NCI-H2171 treated with DMSO at 0.1 percent for 48 hours (cell line): ENCODE measurements around the gene DLGAP4.

Experiments used
- DNase-seq: peaks from one replicate; lab custom pipeline; 2025; lab: John Stamatoyannopoulos, UW

Gene DLGAP4

DNA sequence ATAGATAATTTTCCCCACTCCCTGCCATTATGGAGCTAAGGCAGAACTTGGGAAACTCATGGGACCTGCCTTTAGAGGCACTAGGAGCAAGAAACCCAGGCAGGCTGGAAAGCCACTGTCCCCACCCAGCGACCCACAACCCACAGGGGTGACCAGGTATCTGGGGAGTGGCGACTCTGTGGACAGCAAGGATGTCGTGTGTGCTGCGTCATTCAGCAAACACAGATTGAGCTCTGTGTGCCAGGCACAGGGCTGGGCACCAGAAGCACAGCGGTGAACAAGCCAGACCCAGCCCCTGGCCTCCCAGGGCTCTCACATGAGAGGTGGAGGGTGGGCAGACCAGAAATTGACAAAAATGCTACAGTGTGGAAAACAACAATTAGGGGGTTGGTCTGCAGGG, 27.7 kb downstream of the DLGAP4 start:
- DNase-seq: no peak

DNA sequence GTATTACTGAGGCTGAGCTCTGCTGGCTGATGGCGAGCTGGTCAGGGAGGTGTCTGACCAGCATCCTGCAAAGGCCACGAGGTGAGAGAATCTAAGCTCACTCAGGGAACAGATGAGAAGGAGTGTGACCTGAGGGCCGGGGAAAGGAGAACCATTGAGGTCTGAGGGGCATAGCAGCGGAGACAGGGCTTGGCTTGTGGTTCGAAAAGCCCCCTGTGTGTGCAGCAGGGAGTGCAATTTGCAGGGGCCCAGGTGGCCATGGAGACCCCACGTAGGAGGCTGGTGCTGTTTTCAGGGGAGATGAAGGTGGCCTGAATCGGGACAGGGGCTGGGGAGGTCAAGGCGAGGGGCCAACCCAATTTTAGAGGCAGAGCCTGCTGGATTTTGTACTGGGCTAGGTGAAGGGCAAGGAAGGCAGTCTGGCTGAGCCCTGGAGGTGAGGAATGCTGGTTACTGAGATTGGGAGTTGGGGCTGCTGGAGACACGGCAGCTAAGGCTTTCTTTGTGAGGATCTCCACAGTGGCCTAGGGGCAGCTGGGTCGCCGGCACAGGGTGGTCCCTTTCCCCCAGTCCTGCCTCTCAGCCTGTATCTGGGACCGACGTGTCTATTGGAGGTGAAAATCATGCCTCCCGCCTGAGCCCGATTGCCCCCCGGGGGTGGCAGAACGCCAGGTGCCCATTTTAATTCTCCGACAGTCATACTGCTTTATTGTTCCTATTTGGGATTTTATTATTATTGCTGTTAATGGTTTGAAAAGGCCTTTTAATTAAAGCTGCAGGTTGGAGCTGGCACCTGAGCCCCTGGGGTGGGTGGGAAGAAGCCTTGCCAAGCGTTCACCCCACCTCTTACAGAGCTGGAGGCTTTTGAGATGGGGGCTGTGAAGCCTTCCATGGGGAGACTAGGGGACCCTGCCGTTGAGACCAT, 28.4 kb downstream of the DLGAP4 start:
- no peak for DNase-seq

- no peak for DNase-seq
Measured at GRCh38 chr20:36335206-36335870, 29.2 kb downstream of the DLGAP4 start.

DNA sequence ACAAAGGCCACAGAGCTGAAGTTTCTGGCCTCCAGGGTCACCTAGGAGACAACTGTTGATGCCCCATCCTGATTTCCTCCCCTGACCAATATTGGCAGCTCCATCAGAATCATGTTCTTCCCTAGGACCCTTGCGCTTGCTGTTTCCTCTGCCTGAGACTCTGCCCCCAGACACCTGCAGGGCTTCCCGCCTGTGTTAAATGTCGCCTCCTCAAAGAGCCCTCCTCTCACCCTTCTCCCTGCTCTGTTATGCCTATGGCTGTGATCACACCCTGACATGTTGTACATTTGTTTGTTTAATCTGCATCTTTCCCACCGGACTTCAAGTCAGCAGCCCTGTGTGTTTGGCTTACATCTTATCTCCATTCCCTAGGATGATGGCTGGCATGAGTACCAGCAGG, 30.1 kb downstream of the DLGAP4 start:
- DNase-seq: no peak

DNA sequence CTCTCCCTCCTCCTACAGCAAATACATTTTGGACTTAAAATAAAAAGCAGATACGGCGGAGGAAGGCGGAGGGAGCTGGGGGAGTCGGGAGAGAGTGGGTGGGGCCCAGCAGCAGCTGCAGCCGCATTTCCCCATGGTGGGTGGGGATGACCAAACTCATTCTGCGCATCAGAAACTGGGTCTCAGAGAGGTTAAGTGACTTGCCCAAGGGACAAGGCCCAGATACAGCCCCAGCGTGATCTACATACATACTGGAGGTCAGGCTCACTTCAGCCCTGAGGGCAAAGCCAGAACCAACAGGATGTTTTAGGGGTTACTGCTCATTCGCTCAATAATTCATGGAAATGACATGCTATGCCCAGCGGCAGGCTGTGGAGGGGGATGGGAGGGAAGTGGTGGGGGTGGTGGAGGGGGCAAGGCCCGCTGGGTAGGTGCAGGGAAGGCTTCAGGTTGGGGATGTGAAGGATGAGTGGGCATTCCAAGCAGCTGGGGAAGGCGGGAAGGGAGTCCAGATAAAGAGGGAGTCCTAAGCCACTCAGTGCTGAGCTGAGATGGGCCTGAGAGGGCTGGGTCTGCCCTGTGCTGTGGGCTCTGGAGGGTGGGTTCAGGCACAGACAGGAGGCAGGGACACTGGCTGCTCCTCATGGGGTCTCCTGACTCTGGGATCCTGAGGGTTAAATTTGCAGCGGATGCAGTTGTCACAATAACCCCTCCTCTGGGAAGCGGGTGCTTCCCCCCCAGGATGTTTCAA, 31.0 kb downstream of the DLGAP4 start:
- no peak for DNase-seq

DNA sequence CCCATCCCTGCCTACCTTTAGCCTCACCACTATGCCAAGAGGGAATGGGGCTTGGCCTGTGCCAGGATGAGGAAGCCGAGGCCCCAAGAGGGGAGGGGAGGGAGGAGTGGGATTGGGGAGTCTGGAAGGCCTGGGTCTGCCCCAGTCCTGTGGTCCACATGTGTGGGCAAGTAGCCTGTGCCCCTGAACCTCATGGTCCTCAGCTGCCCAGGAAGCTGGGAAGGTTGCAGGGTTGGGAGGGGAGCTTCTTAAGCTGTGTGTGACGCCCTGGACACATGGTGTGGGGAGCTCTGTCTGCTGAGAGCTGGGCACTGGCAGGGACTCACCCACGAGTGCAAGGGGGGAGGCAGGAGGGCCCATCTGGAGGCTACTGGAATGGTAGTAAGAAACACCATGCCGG, 31.7 kb downstream of the DLGAP4 start:
- DNase-seq: no peak

DNA sequence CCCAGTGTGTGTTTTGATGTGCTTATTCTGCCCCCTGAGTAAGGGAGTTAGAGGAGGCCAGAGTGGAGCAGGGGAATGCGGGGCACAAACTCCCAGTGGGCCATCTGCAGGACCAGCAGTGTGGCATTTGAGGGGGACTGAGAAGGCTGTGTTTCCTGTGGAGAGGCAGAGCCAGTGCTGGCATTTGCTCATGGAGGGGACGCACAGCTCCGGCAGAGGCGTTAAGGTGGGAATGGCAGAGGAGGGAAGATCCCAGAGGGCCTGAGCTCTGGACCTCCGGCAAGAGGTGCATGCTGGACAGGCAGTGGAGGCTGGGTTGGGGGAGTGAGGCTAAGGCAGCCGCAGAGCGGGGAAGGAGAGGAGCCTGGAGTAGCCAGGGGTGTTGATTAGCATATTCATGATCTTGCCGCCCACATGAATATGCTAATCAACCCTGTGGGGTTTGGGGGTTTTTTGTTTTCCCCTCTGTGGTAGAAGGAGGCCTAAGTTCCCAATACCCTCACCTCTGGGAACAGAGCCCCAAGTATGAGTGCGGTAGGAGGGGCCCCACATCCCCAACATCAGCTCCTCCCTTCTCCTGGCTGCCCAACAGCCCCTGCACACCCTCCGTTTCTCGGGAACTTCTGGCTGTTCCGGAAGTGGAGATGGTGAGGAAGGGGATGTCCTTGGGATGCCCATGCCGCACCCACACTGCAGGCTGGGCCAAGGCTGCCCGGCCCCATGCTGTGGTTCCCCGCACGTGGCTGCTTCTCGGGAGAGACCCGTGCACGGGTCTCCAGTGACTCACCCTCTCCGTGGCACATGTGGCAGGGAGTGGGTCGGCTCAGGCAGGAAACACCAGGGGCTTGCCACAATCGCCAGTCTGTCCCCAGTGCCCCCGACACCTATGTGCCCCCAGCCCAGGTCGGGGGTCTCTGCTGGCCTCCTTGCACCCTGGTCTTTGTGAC, 33.8 kb downstream of the DLGAP4 start:
- no peak for DNase-seq

GRCh38 chr20:36340593-36340990, 34.5 kb downstream of the DLGAP4 start:
- no peak for DNase-seq

GRCh38 chr20:36341331-36342020, 35.3 kb downstream of the DLGAP4 start:
- no peak for DNase-seq

DNA sequence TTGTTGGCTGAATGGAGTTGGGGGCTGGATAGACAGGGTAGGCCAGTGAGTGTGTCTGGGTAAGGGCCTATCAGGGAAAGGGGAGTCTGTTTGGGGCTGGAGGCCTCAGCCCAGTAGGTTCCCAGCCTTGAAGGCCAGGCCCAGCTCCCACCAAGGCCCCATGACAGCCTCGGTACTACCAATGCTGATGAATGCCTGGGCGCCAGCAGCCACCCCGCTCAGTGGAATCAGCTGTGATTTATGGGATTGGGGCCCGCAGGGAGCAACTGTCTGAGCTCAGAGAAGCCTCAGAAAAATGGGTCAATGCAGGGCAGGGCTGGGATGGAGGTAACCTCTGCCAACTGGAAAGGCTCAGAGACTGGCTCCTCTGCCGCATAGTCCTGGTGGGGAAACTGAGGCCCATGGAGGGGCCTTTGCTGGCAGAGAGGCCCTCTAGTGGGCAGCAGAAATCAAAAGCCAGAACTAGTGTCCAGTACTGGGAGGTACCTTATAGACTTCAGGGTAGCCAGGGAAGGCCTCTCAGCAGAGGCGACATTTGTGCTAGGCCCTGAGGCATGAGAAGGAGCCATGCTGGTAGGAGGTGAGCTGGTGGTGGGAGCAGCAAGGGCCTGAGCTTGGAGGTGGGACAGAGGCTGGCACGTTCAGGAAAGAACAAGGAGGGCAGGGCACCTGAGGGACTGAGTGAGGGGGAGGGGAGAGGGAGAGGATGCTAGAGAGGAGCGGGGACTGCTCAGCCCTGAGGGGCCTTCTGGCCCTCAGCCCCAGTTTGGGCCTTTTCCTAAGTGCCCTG, 36.4 kb downstream of the DLGAP4 start:
- DNase-seq: no peak

DNA sequence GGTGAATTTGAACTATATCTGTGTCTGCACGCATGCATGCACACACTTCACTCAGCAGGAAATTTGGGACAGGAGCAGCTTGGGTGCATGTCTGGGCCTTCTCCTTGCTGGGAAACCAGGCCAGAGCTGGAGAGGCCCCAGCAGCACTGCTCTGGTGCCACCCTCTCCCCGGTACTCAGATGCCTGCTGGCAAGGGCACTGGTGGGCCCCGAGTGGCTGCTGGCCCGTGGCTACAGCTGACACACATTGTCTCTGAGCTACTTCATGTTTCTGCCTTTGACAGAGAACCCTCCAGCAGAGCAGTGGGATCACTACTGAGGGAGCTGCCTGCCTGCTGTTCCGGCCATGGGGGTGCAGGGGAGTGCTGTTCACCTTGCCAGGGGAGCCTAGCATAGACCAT, 37.5 kb downstream of the DLGAP4 start:
- no peak for DNase-seq

GRCh38 chr20:36344517-36345132, 38.5 kb downstream of the DLGAP4 start:
- no peak for DNase-seq

- no peak for DNase-seq
Measured at GRCh38 chr20:36346256-36346655, 40.1 kb downstream of the DLGAP4 start.

- DNase-seq: no peak
Measured at GRCh38 chr20:36349384-36350170, 43.4 kb downstream of the DLGAP4 start.

- no peak for DNase-seq
Measured at GRCh38 chr20:36350439-36350838, 44.3 kb downstream of the DLGAP4 start.

- DNase-seq: no peak
Measured at GRCh38 chr20:36351937-36352336, 45.8 kb downstream of the DLGAP4 start.

DNA sequence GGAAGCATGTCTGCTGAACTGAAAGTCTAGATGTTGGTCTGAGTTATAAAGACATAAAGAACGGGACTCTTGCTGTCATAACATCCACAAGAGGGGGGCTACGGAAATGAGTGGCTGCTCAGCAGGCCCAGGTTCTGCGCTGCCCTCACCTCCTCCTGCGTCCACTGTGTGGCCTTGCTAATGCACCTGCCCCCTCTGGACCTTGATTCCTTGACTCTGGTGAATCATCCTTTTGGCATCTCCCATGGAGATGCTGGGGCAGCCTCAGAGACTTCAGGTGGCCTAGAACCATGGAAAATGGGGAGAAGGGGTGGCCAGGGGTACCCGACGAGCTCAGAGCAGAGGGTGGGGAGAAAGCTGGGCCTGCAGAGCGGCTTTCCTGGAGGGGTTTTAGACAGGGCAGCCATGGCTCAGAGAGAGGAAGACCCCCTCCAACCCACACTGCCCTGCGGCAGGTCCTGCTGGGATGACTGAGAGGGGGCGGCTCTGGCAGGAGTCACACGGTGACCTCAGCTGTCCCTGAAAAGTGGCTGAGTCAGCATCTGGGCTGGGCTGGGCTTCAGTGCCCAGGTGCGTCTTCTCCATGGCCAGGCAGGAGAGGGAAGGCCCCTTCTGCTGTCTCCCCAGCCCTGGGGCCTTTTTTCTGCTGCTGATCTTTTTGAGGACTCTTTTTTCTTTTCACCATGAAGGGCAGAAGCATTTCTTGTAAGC, 46.9 kb downstream of the DLGAP4 start:
- no peak for DNase-seq

- no peak for DNase-seq
Measured at GRCh38 chr20:36353740-36354139, 47.6 kb downstream of the DLGAP4 start.
